Ovary (tissue), 9 donors: ENCODE data around the gene RAPGEF4. TPM values are rescaled to one million over a fixed set of nuclear protein-coding genes. Genes with fewer than 3 reads are reported as not detected.

Experiments used
- DNase-seq, 5 donors: peaks; one replicate each; pipeline ENCODE4 v3.0.0-alpha.2; 2019 to 2020
- H3K27ac ChIP-seq, 2 donors: fragments of 200-600 bp; one replicate each; pipeline versions ENCODE4 v1.5.1 to v1.8.0; 2019 to 2022
- H3K27me3 ChIP-seq: fragments of 200-600 bp; one replicate; pipeline ENCODE4 v1.8.0; 2022
- H3K36me3 ChIP-seq: fragments of 200-600 bp; sonication (generic); one replicate; pipeline ENCODE4 v1.5.1; 2019
- H3K4me1 ChIP-seq: one replicate; pipeline ENCODE4 v1.8.1; 2013; ENCODE audit warnings: mild to moderate bottlenecking, moderate library complexity; ENCODE audit not compliant: insufficient read depth
- H3K4me3 ChIP-seq: fragments of 200-600 bp; sonication (generic); one replicate; pipeline ENCODE4 v1.5.1; 2017
- H3K9me3 ChIP-seq, 2 donors: fragments of 200-600 bp in 1 of 2; sonication (generic) in 1 of 2; one replicate each; pipeline versions ENCODE4 v1.5.1 to v1.8.1; 2013 to 2019; ENCODE audit warnings: mild to moderate bottlenecking in 1 of 2, moderate library complexity in 1 of 2
- EP300 ChIP-seq: sonication (generic); formaldehyde crosslinking; IDR thresholded peaks from one replicate; pipeline ENCODE4 v1.6.1; 2017; ENCODE audit warnings: antibody characterized with exemption
- POLR2A ChIP-seq: fragments of 450-650 bp; IDR thresholded peaks from one replicate; pipeline ENCODE4 v1.6.1; 2017; ENCODE audit warnings: antibody characterized with exemption, mild to moderate bottlenecking, moderate library complexity
- WGBS, 3 donors: extraction: QIAGEN DNeasy Blood & Tissue Kit in 1 of 3; methylation state at CpG; one replicate each; pipeline versions ENCODE4 v1.1.5 to v1.1.7; 2013 to 2017; 5-methylcytosine and 5-hydroxymethylcytosine counted together
- intact Hi-C, 4 donors: fragments of 100-400 bp; cut with DNase I; formaldehyde crosslinking; loops; one replicate each; pipeline versions ENCODE4 v1.11.0 to v1.15.1; 2022 to 2023
- polyA plus RNA-seq, 2 donors: library from polyadenylated mRNA; stranded (reverse); fragments of 200-250 nt in 1 of 2; fragments of 350-450 nt in 1 of 2; fragmentation: Illumina TruSeq in 1 of 2; extraction: RNeasy Lipid Tissue Mini Kit (QIAGEN cat#74804) in 1 of 2; gene quantifications; one replicate each; pipeline ENCODE4 v1.2.3, GENCODE V29; 2013 to 2014
- total RNA-seq, 7 donors: library from RNA; depleted of rRNA in 2 of 7; stranded (reverse); fragments of >200 nt in 2 of 7; fragmentation: NEBNext Ultra II Directional in 3 of 7; extraction: Animal tissue kit (Norgen Biotek cat#: 25700) in 3 of 7; gene quantifications; one replicate each; pipeline versions ENCODE4 v1.1.0 to v1.2.4, GENCODE V29; 2016 to 2023
- TF ChIP-seq, protein P1 (sequence below), 3 donors: fragments of 450-650 bp in 2 of 3; fragments of 200-600 bp in 1 of 3; IDR thresholded peaks; one replicate each; pipeline versions ENCODE4 v1.5.1 to v1.8.0; 2016 to 2022; ENCODE audit warnings: antibody characterized with exemption in 3 of 3, mild to moderate bottlenecking in 1 of 3
- donor health status: DM: no; HTN: no; CAD: no; lungs with moderate emphysema.
- donor health status: DM: no; HTN: no; CAD: no.
- donor health status: Bipolar disorder and iron deficiency.
- donor health status: DM: yes; HTN: yes; CAD: no.
- donor health status: DM: no; HTN: no; CAD: no.
- donor health status: DM: yes; HTN: yes; CAD: no.

RAPGEF4 gene
- total and polyA plus RNA-seq, 9 donors = 6.8 to 24.6 (median 8.3) TPM

GRCh38 chr2:172855588-172855987 lies 119.9 kb downstream of the RAPGEF4 start:
- no peaks in the 10 kb centered on the region for H3K36me3 ChIP-seq
- no peak overlapping the region for H3K4me3 ChIP-seq
- intact Hi-C loops = no loop called here
- TF ChIP-seq EP300 (no peak), POLR2A (no peak)
- TF ChIP-seq, protein P1, sequence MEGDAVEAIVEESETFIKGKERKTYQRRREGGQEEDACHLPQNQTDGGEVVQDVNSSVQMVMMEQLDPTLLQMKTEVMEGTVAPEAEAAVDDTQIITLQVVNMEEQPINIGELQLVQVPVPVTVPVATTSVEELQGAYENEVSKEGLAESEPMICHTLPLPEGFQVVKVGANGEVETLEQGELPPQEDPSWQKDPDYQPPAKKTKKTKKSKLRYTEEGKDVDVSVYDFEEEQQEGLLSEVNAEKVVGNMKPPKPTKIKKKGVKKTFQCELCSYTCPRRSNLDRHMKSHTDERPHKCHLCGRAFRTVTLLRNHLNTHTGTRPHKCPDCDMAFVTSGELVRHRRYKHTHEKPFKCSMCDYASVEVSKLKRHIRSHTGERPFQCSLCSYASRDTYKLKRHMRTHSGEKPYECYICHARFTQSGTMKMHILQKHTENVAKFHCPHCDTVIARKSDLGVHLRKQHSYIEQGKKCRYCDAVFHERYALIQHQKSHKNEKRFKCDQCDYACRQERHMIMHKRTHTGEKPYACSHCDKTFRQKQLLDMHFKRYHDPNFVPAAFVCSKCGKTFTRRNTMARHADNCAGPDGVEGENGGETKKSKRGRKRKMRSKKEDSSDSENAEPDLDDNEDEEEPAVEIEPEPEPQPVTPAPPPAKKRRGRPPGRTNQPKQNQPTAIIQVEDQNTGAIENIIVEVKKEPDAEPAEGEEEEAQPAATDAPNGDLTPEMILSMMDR (IDR thresholded peaks at IDR 0.05) = no peak
- no peaks in the 10 kb centered on the region for H3K27me3 ChIP-seq
- H3K9me3 ChIP-seq = no peaks in the 10 kb centered on the region
- H3K27ac ChIP-seq = no peak overlapping the region
- H3K4me1 ChIP-seq = no peaks in the 10 kb centered on the region
- DNase-seq = no peak

- 88 to 95% (median 91%) methylated on average over 2 of the region's 2 CpGs for WGBS, 3 donors
- Histone ChIP-seq H3K9me3 (no peaks in the 10 kb centered on the region), H3K27me3 (no peaks in the 10 kb centered on the region), H3K36me3 (no peaks in the 10 kb centered on the region), H3K27ac (no peak overlapping the region), H3K4me1 (no peaks in the 10 kb centered on the region), H3K4me3 (no peak overlapping the region)
- TF ChIP-seq, protein P1 (IDR thresholded peaks at IDR 0.05) = no peak
- TF ChIP-seq EP300 (no peak), POLR2A (no peak)
- intact Hi-C loops = no loop called here
- DNase-seq = no peak
Observed at GRCh38 chr2:172856606-172857005, 121.0 kb downstream of the RAPGEF4 start.

DNA sequence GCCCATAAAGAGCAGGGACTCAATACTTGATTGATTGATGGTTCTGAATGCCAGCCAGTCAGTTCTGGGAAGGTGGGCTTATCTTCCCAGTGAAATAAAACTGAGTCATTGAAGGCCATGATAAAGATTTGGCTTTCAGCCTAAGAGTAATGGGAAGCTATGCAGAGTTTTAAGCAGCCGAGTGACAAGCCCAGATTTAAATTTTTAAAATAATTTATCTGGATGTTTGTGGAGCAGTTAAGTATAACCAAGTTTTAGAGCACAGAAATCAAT lies 122.8 kb downstream of the RAPGEF4 start:
- no peak for DNase-seq
- no peaks in the 10 kb centered on the region for H3K36me3 ChIP-seq
- 66 to 78% (median 74%) methylated on average over 1 of the region's 1 CpG for WGBS, 3 donors
- TF ChIP-seq EP300 = no peak
- TF ChIP-seq POLR2A = no peak
- TF ChIP-seq, protein P1 (IDR thresholded peaks at IDR 0.05) = no peak
- no peak overlapping the region for H3K27ac ChIP-seq
- intact Hi-C loops = no loop called here
- H3K27me3 ChIP-seq = no peaks in the 10 kb centered on the region
- H3K4me3 ChIP-seq = no peak overlapping the region
- no peaks in the 10 kb centered on the region for H3K4me1 ChIP-seq
- no peaks in the 10 kb centered on the region for H3K9me3 ChIP-seq

GRCh38 chr2:172859581-172860335 lies 124.1 kb downstream of the RAPGEF4 start:
- no peak for DNase-seq
- no peaks in the 10 kb centered on the region for H3K27me3 ChIP-seq
- no peaks in the 10 kb centered on the region for H3K9me3 ChIP-seq
- intact Hi-C loops = loop anchor here in 2 of 4 donors (10.0 kb wide), 1 partner anchor 75 kb away; no protein-coding TSS in a partner anchor
- H3K36me3 ChIP-seq = no peaks in the 10 kb centered on the region
- H3K27ac ChIP-seq = no peak overlapping the region
- no peak overlapping the region for H3K4me3 ChIP-seq
- H3K4me1 ChIP-seq = no peaks in the 10 kb centered on the region
- TF ChIP-seq, protein P1 (IDR thresholded peaks at IDR 0.05) = no peak
- TF ChIP-seq EP300 = no peak
- no peak for TF ChIP-seq POLR2A
- 19 to 31% (median 26%) methylated on average over 9 of the region's 9 CpGs for WGBS, 3 donors
